CD8-positive, alpha-beta memory T cell (primary cell): ENCODE results near the gene TAGLN2. TPM values are rescaled to one million over a fixed set of nuclear protein-coding genes. Genes with fewer than 3 reads are reported as not detected.

Source experiments
- CTCF ChIA-PET: fragments of 350-600 bp; sonication (Branson Sonifier 250); formaldehyde crosslinking; loops from one replicate; lab custom pipeline; 2021; ENCODE audit warnings: antibody characterized with exemption; lab: Charles Lee
- POLR2A ChIA-PET: fragments of 350-600 bp; sonication (Branson Sonifier 250); formaldehyde crosslinking; loops from one replicate; lab custom pipeline; 2021; ENCODE audit warnings: antibody characterized with exemption; lab: Charles Lee
- DNase-seq, 5 donors: peaks; one replicate each; pipeline versions ENCODE4 v3.0.0 to v3.0.0-alpha.2; 2020 to 2022; ENCODE audit warnings: mixed read lengths in 1 of 5
- H3K27ac ChIP-seq: one replicate; pipeline ENCODE4 v1.7.0; 2013; ENCODE audit warnings: low read depth, mild to moderate bottlenecking, low read length, moderate library complexity
- H3K27me3 ChIP-seq: 2 replicates; pipeline ENCODE4 v1.7.0; 2013; ENCODE audit warnings: low read length, mild to moderate bottlenecking; ENCODE audit not compliant: insufficient read depth, poor library complexity, severe bottlenecking
- H3K36me3 ChIP-seq: 2 replicates; pipeline ENCODE4 v1.7.0; 2013; ENCODE audit warnings: mild to moderate bottlenecking, low read length, moderate library complexity; ENCODE audit not compliant: insufficient read depth
- H3K4me1 ChIP-seq: 2 replicates; pipeline ENCODE4 v1.7.0; 2013; ENCODE audit warnings: mild to moderate bottlenecking, low read length, moderate library complexity; ENCODE audit not compliant: insufficient read depth
- H3K4me3 ChIP-seq: 2 replicates; pipeline ENCODE4 v1.7.0; 2013; ENCODE audit warnings: mild to moderate bottlenecking, low read length
- H3K9me3 ChIP-seq: 2 replicates; pipeline ENCODE4 v1.7.0; 2013; ENCODE audit warnings: mild to moderate bottlenecking, low read length
- H3K27ac Mint-ChIP-seq, 8 donors: one replicate each; pipeline ENCODE4 v1.8.0; 2020 to 2021; ENCODE audit warnings: mixed read lengths in 8 of 8, mild to moderate bottlenecking in 6 of 8, inconsistent platforms in 3 of 8, moderate library complexity in 3 of 8
- H3K27me3 Mint-ChIP-seq, 2 donors: one replicate each; pipeline ENCODE4 v1.8.0; 2020 to 2021; ENCODE audit warnings: mixed read lengths in 2 of 2, mild to moderate bottlenecking in 1 of 2, moderate library complexity in 1 of 2
- H3K36me3 Mint-ChIP-seq, 3 donors: one replicate each; pipeline ENCODE4 v1.8.0; 2020 to 2021; ENCODE audit warnings: mixed read lengths in 3 of 3, inconsistent platforms in 1 of 3, mild to moderate bottlenecking in 1 of 3
- H3K4me1 Mint-ChIP-seq, 3 donors: one replicate each; pipeline ENCODE4 v1.8.0; 2020 to 2021; ENCODE audit warnings: mixed read lengths in 3 of 3, inconsistent platforms in 1 of 3, mild to moderate bottlenecking in 1 of 3
- H3K4me3 Mint-ChIP-seq, 7 donors: one replicate each; pipeline ENCODE4 v1.8.0; 2020 to 2021; ENCODE audit warnings: mixed read lengths in 7 of 7, mild to moderate bottlenecking in 6 of 7, moderate library complexity in 4 of 7, inconsistent platforms in 2 of 7
- H3K9me3 Mint-ChIP-seq, 5 donors: one replicate each; pipeline ENCODE4 v1.8.0; 2020 to 2022; ENCODE audit warnings: mixed read lengths in 5 of 5, mild to moderate bottlenecking in 3 of 5, moderate library complexity in 2 of 5, inconsistent platforms in 1 of 5
- polyA plus RNA-seq: library from polyadenylated mRNA; unstranded; fragments of 300-500 nt; fragmentation: Illumina TruSeq; gene quantifications from one replicate; pipeline ENCODE4 v1.2.3, GENCODE V29; 2021
- total RNA-seq, 2 experiments: library from RNA; stranded (reverse); gene quantifications; one replicate each; pipeline ENCODE4 v1.2.3, GENCODE V29; 2021

The TAGLN2 gene
- total and polyA plus RNA-seq, 3 experiments from 2014 or later: 566 to 811 (median 578) TPM

DNA sequence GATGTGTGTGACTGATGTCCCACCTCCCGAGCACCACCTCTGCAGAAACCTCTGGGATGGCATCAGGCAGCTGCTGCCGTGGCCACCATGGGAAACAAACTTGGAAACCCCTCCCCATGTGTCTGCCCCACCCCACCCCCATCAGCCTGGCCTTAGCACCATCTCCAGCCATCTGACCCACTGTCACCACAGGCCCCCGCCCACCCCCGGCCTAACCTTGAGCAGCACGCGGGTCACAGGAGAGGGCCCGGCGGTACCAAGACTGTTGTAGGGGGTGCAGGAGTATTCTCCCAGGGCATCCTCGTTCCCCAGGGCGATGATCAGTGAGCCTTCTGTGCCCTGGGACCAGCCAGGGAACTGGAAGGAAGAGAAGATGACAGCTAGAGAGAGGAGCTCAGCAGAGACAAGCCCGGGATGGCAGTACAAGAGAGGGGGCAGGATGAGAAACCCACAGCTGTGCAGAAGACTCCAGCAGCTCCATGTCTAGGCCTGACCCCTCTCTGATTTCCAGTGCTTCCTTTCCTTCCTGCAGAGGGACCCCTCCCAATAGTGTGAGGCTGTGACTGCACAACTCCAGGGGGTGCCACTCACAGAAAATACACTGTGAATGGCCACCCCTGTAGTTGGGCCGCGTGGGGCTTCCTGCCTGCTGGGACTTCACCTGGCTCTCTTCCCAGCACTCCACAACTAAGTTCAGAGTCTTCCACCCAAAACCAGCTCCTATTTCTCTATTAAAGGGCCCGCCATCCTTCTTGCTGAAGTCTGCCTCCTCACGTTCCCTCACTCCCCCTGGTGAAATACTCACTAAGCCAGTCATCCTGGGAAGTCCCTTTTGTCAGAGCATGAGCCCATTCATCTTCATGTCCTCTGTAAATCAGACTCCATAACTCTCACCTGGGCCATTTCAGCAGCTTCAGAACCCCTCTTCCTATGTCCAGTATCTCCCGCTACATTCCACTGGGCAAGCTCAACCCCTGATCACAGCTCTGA is 7.3 kb upstream of the TAGLN2 start:
- Histone ChIP-seq H3K4me1 (peaks cover 9% of the 10 kb centered on the region), H3K27ac (no peak overlapping the region), H3K4me3 (no peak overlapping the region), H3K9me3 (no peaks in the 10 kb centered on the region), H3K27me3 (no peaks in the 10 kb centered on the region), H3K36me3 (no peaks in the 10 kb centered on the region)
- H3K27me3 Mint-ChIP-seq: peaks cover 0 to 7% of the 10 kb centered on the region in 2 donors
- no peak overlapping the region for H3K4me3 Mint-ChIP-seq
- H3K4me1 Mint-ChIP-seq: peaks cover 5 to 8% (median 5%) of the 10 kb centered on the region in 3 donors
- H3K9me3 Mint-ChIP-seq: no peaks in the 10 kb centered on the region
- POLR2A ChIA-PET: no interaction called here
- H3K27ac Mint-ChIP-seq: peak overlapping the region in 1 of 8 donors; percentile 17
- CTCF ChIA-PET: interaction anchor here (6.2 to 8.0 kb wide), 2 partner anchors 8 to 75 kb away, joined by 45 to 55 read pairs; partner anchors contain the start of gene TAGLN2
- DNase-seq: no peak
- H3K36me3 Mint-ChIP-seq: no peaks in the 10 kb centered on the region

DNA sequence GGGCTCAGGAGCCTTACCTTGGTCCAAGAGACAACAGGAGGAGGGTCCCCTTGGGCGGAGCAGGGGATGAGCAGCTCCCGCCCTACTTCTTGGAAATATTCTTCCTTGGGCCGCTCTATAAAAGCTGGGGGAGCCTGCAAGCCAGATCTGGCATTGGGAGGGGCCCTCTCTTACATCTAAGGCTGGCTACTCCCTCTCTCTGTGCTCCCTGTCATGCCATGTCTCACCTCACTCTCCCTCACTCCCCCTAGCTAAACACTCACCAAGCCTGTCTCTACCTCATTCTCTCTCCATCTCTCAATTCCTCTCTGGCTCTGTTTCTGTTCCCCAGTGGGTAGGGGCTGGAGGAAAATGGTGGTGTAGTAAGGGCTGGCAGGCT is 6.5 kb upstream of the TAGLN2 start:
- peak overlapping the region in 2 of 8 donors; percentile 5 to 10 for H3K27ac Mint-ChIP-seq
- Histone ChIP-seq H3K27me3 (no peaks in the 10 kb centered on the region), H3K27ac (no peak overlapping the region), H3K4me3 (no peak overlapping the region), H3K4me1 (peaks cover 8% of the 10 kb centered on the region), H3K9me3 (no peaks in the 10 kb centered on the region), H3K36me3 (no peaks in the 10 kb centered on the region)
- ChIA-PET CTCF (interaction anchor here (6.2 to 8.0 kb wide), 2 partner anchors 7 to 76 kb away, joined by 45 to 55 read pairs; partner anchors contain the start of gene TAGLN2), POLR2A (no interaction called here)
- no peak for DNase-seq
- no peak overlapping the region for H3K4me3 Mint-ChIP-seq
- peaks cover 5 to 9% (median 5%) of the 10 kb centered on the region in 3 donors for H3K4me1 Mint-ChIP-seq
- H3K27me3 Mint-ChIP-seq: peaks cover 0 to 10% of the 10 kb centered on the region in 2 donors
- H3K9me3 Mint-ChIP-seq: no peaks in the 10 kb centered on the region
- no peaks in the 10 kb centered on the region for H3K36me3 Mint-ChIP-seq

GRCh38 chr1:159931101-159931794 is 5.9 kb upstream of the TAGLN2 start:
- H3K4me3 Mint-ChIP-seq: no peak overlapping the region
- H3K27me3 Mint-ChIP-seq: peaks cover 0 to 6% of the 10 kb centered on the region in 2 donors
- no peak for DNase-seq
- no peaks in the 10 kb centered on the region for H3K36me3 Mint-ChIP-seq
- CTCF ChIA-PET: interaction anchor here (1.1 kb wide), 1 partner anchor 76 kb away, joined by 4 read pairs; no protein-coding TSS in a partner anchor
- H3K9me3 Mint-ChIP-seq: no peaks in the 10 kb centered on the region
- H3K4me3 ChIP-seq: no peak overlapping the region
- H3K4me1 Mint-ChIP-seq: peaks cover 4 to 11% (median 7%) of the 10 kb centered on the region in 3 donors
- no peaks in the 10 kb centered on the region for H3K27me3 ChIP-seq
- no peak overlapping the region for H3K27ac ChIP-seq
- no peaks in the 10 kb centered on the region for H3K36me3 ChIP-seq
- H3K4me1 ChIP-seq: peaks cover 6% of the 10 kb centered on the region
- POLR2A ChIA-PET: no interaction called here
- H3K27ac Mint-ChIP-seq: no peak overlapping the region
- H3K9me3 ChIP-seq: no peaks in the 10 kb centered on the region

GRCh38 chr1:159930634-159931033 is 5.3 kb upstream of the TAGLN2 start:
- no peak for DNase-seq
- no peaks in the 10 kb centered on the region for H3K27me3 ChIP-seq
- Mint-ChIP-seq H3K27me3 (peaks cover 0 to 4% of the 10 kb centered on the region in 2 donors), H3K27ac (peak overlapping the region in 1 of 8 donors; percentile 56), H3K36me3 (no peaks in the 10 kb centered on the region), H3K4me1 (peaks cover 8 to 13% (median 11%) of the 10 kb centered on the region in 3 donors), H3K9me3 (no peaks in the 10 kb centered on the region), H3K4me3 (no peak overlapping the region)
- H3K4me1 ChIP-seq: peaks cover 9% of the 10 kb centered on the region
- H3K27ac ChIP-seq: no peak overlapping the region
- no peaks in the 10 kb centered on the region for H3K9me3 ChIP-seq
- POLR2A ChIA-PET: no interaction called here
- CTCF ChIA-PET: interaction anchor here (0.8 to 1.1 kb wide), 2 partner anchors 9 to 77 kb away, joined by 3 to 4 read pairs; no protein-coding TSS in a partner anchor
- H3K4me3 ChIP-seq: no peak overlapping the region
- H3K36me3 ChIP-seq: no peaks in the 10 kb centered on the region

DNA sequence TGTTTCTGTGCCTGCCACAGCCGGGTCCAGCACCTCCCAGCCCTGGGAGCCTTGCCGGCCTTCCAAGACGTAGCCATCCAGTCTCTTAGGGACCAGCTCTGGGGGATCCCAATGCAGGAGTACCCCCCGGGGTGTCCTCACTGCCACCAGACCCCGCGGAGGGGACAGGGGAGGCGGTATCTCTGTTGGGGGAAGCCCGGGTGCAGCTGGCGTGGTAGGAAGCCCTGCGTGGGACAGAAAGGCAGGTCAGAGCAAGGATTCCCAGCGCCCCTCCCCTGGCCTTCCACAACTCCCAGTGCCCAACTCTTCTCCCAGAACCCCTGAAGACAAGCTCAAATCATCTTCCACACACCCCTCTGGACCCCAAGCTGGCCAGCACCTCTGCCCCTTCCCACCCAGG is 4.9 kb upstream of the TAGLN2 start:
- no peak overlapping the region for H3K27ac Mint-ChIP-seq
- peaks cover 11 to 17% (median 15%) of the 10 kb centered on the region in 3 donors for H3K4me1 Mint-ChIP-seq
- H3K36me3 Mint-ChIP-seq: peaks cover 0 to 4% (median 0%) of the 10 kb centered on the region in 3 donors
- CTCF ChIA-PET: interaction anchor here (0.8 to 1.1 kb wide), 2 partner anchors 10 to 77 kb away, joined by 3 to 4 read pairs; no protein-coding TSS in a partner anchor
- no peaks in the 10 kb centered on the region for H3K36me3 ChIP-seq
- peaks cover 0 to 8% of the 10 kb centered on the region in 2 donors for H3K27me3 Mint-ChIP-seq
- H3K27ac ChIP-seq: no peak overlapping the region
- peaks cover 0 to 2% (median 0%) of the 10 kb centered on the region in 5 donors for H3K9me3 Mint-ChIP-seq
- POLR2A ChIA-PET: no interaction called here
- H3K4me1 ChIP-seq: peaks cover 11% of the 10 kb centered on the region
- no peaks in the 10 kb centered on the region for H3K9me3 ChIP-seq
- H3K4me3 ChIP-seq: no peak overlapping the region
- no peak for DNase-seq
- no peaks in the 10 kb centered on the region for H3K27me3 ChIP-seq
- H3K4me3 Mint-ChIP-seq: no peak overlapping the region

DNA sequence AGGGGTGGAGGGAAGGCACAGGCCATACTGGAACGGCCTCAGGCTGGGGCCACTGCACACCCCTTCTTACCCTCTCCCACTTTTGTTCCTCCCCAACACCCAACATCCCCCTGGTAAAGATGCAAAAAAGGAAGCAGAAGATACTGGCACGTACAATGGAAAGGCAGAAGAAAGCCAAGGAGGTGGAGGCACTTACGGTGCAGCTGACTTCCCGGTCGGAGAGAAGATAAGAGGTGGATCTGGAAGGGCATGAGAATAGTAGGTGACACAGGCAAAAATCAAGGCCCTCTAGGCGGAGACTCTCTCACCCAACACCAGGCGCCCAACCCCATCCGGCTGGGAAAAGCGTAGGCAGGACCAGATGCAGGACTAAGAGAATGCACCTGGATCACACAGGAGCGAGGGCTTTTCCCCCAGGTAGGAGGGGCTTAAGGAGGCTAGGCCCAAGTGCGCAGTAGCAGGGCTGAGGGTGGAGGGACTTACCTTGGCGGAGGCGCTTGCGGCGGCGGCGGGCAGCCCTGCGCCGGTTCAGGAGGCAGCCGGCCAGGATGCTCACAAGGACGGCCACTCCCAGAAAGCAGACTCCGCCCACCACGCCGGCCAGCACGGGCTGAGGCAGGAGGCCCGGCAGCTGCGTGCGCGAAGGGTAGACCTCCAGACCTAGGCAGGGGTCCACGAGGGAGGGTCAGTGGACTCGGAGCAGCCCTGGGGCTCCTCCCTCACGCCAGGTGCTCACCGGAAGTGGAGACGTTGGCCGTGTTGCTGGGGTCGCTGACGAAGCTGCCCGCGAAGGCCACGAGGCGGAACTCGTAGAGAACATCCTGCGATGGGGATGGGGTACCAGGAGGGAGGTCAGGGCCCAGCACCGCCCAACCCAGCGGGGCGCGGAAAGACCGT is 4.1 kb upstream of the TAGLN2 start:
- ChIA-PET CTCF (no interaction called here), POLR2A (no interaction called here)
- H3K27ac Mint-ChIP-seq: no peak overlapping the region
- H3K9me3 Mint-ChIP-seq: peaks cover 0 to 2% (median 0%) of the 10 kb centered on the region in 5 donors
- Histone ChIP-seq H3K36me3 (no peaks in the 10 kb centered on the region), H3K27ac (no peak overlapping the region), H3K27me3 (no peaks in the 10 kb centered on the region), H3K4me3 (no peak overlapping the region), H3K9me3 (no peaks in the 10 kb centered on the region), H3K4me1 (peaks cover 11% of the 10 kb centered on the region)
- peaks cover 0 to 11% of the 10 kb centered on the region in 2 donors for H3K27me3 Mint-ChIP-seq
- no peak for DNase-seq
- H3K4me1 Mint-ChIP-seq: peaks cover 12 to 19% (median 15%) of the 10 kb centered on the region in 3 donors
- H3K36me3 Mint-ChIP-seq: peaks cover 0 to 9% (median 0%) of the 10 kb centered on the region in 3 donors
- H3K4me3 Mint-ChIP-seq: peak overlapping the region in 2 of 7 donors; percentile 29 to 49

DNA sequence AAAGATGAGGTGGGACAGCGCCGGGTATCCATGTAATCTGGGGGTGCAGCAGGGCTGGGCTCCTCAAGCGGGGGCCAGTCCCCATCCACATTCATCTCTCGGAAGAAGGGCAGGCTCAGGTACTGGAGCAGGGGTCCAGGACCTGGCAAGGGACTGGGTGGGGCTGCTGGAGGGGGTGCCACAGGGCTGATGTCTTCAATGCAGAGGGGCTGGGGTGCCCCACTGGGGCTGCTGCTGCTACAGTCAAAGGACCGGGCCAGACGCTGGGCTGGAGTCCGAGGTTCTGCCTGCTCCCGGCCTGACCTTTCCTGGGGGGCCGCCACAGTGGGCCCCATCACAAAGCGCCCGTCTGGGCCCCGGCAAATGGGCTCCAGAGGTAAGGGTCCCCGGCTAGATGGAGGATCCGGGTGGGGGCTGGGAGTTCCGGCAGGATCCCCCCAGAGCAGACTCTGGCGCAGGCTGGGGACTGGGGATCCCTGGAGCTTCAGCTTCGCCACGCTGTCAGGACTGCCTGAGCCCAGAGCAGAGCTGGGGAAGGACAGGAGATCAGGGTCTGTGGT is 3.3 kb upstream of the TAGLN2 start:
- Mint-ChIP-seq H3K4me3 (no peak overlapping the region), H3K27me3 (peaks cover 0 to 17% of the 10 kb centered on the region in 2 donors), H3K36me3 (peaks cover 0 to 17% (median 0%) of the 10 kb centered on the region in 3 donors), H3K9me3 (peaks cover 0 to 7% (median 3%) of the 10 kb centered on the region in 5 donors), H3K27ac (no peak overlapping the region), H3K4me1 (peaks cover 17 to 27% (median 19%) of the 10 kb centered on the region in 3 donors)
- Histone ChIP-seq H3K27me3 (no peaks in the 10 kb centered on the region), H3K27ac (no peak overlapping the region), H3K4me1 (peaks cover 11% of the 10 kb centered on the region), H3K36me3 (no peaks in the 10 kb centered on the region), H3K4me3 (no peak overlapping the region), H3K9me3 (no peaks in the 10 kb centered on the region)
- no peak for DNase-seq
- CTCF ChIA-PET: no interaction called here
- POLR2A ChIA-PET: no interaction called here
